Measurements from ENCODE around the gene ADGB.
"Not testable (repeated sequence)": the region's sequence is repeated elsewhere in the genome, so short reads cannot be mapped to it uniquely, and the experiment has no call there.

Gene ADGB

GRCh38 chr6:146827216-146827928 lies 228.6 kb downstream of the ADGB start:
- DNase-seq = no peak

DNA sequence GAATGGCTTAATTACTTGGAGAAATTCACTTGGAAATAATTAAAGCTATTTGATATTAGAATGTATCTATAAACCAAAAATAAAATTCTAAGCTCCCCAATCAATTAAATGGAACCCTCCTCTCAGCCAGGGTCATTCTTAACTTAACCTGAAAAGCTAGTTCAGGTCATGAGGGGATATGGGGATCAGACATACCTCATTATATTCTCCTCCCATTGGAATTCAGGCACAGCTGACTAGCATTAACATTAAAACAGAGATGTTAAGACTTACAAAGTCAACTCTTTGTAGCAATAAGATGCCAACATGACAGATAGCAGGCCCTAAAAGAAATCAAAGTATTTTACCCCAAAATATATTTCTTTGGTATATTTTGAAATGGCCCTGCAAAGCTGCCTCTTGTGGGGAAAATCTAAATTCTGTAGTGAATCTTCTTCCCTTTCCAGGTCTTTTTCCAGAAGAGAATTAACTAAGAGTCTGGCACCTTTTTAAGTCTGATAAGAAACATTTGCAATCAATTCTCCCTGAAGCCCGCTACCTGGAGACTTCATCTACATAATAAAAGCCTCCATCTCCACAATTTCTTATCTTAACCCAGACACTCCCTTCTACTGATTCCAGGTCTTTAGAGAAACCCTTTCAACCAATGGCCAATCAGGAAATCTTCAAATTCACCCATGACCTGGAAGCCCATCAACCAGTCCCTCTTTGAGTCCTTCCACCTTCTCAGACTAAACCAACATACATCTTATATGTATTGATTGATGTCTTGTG lies 231.2 kb downstream of the ADGB start:
- DNase-seq = no peak

GRCh38 chr6:146833157-146833556 lies 234.4 kb downstream of the ADGB start:
- no peak for DNase-seq

DNA sequence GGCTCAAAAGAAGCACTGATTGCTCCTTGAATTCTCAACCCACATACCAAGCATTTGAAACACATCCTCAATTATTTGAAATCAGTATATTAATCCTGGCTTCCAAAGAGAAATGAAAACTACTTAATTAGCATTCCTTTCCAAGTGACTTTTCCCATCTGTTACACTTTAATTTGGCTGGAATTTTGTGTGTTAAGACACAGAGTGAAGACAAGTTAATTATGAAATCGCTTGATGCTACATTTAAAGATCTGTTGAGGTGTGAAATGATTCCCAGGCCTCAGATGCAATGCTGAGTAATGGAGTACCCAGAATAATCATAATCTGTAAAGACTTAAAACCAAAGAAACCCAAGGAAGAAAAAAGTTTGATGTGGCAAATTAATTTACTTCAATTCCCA lies 241.4 kb downstream of the ADGB start:
- no peak for DNase-seq

GRCh38 chr6:146840641-146841040 lies 241.9 kb downstream of the ADGB start:
- no peak for DNase-seq

- no peak for DNase-seq
Observed at GRCh38 chr6:146847426-146847825, 248.7 kb downstream of the ADGB start.

- no peak for DNase-seq
Observed at GRCh38 chr6:146850238-146850896, 251.6 kb downstream of the ADGB start.

DNA sequence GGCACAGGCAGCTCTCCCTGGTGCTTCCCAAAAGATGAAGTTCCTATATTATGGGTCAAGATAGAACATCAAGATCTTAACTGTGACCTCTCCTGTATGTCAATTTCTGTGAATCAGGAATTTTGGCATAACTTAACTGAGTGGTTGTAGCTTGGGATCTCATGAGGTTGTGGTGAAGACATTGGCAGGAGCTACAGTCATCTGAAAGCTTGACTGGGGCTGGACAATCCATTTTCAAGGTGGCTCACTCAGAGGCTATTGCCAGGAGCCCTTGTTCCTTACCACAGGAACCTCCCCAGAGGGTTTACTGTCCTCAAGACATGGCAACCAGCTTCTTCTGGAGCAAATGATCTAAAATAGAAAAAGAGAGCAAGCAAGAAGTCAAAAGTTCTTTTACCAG lies 252.2 kb downstream of the ADGB start:
- DNase-seq = no peak

DNA sequence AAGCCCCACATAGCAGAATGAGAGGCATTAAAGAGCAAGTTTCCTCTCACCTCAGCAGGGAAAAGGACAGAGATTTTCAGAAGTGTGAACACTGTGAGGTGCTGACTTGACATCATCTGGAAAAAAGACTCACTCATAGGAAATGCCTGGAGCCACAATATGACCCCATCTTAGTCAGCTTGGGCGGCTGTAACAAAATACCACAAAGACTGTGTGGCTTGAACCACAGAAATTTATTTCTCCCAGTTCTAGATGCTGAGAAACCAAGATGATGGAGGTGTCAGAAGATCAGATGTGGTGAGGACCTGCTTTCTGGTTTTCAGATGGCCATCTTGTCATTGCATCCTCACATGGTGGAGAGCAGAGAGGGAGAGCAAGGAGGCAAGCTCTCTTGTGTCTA lies 253.1 kb downstream of the ADGB start:
- no peak for DNase-seq

DNA sequence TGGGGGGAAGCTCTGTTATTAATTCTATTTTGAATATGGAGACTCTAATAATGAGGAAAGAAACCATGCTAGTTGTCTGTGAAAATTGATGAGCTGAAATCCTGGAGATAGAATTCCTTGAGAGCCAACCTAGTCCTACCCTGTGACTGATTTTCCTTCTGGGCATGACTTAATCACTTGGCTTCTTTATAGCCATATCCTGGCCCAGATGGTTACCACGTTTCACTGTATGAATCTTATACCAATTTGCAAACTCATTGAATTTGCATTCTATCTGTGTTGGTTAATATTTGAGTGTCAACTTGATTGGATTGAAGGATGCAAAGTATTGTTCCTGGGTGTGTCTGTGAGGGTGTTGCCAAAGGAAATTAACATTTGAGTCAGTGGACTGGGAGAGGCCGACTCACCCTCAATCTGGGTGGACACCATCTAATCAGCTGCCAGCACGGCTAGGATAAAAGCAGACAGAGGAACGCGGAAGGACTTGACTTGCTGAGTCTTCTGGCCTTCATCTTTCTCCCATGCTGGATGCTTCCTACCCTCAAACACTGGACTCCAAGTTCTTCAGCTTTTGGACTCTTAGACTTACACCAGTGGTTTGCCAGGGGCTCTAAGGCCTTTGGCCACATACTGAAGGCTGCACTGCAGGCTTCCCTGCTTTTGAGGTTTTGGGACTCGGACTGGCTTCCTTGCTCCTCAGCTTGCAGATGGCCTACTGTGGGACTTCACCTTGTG lies 255.9 kb downstream of the ADGB start:
- DNase-seq = not testable (repeated sequence)

GRCh38 chr6:146855889-146856288 lies 257.1 kb downstream of the ADGB start:
- no peak for DNase-seq

GRCh38 chr6:146856296-146856695 lies 257.5 kb downstream of the ADGB start:
- DNase-seq = no peak

DNA sequence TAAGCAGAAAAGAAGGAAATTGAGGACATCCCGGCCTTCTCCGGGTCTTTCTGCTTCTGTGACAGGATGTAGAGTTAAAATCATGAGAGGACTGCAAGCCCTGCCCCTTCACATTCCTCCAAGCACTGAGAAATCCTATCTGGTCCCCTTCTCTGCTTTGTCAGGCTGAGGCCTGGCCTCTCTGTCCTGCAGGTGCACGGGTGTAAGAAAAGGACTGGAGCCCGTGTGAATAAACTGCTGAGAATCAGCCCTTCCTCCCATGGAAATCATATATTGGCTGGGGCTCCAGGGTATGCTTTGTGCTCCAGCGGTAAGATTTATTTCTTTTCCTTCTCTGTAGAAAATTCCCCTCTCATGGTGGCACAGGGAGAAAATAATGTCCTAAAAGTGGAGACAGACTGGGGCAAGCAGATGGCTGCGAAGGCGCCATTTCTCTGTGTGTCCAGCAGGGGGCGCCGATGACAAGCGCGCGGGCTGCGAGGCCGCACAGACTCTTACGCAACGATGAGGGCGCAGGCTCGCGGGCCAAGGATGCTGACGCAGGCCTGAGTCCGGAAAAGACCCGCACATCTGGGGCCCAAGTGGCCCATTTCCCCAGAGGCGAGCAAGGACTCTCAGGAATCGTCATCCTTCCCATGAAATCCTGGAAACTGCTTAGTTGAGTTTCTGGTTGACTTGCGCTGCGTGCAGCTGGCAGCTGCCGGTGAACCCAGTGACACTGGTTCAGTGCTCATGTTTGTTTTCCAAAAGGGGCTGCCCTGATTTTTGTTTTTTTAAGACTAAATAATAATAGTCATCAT lies 258.6 kb downstream of the ADGB start:
- peak; percentile 25 for DNase-seq

GRCh38 chr6:146857980-146858347 lies 259.2 kb downstream of the ADGB start:
- no peak for DNase-seq

GRCh38 chr6:146859206-146859605 lies 260.4 kb downstream of the ADGB start:
- no peak for DNase-seq

- no peak for DNase-seq
Observed at GRCh38 chr6:146859795-146860495, 261.2 kb downstream of the ADGB start.

- no peak for DNase-seq
Observed at GRCh38 chr6:146860583-146860982, 261.8 kb downstream of the ADGB start.

DNA sequence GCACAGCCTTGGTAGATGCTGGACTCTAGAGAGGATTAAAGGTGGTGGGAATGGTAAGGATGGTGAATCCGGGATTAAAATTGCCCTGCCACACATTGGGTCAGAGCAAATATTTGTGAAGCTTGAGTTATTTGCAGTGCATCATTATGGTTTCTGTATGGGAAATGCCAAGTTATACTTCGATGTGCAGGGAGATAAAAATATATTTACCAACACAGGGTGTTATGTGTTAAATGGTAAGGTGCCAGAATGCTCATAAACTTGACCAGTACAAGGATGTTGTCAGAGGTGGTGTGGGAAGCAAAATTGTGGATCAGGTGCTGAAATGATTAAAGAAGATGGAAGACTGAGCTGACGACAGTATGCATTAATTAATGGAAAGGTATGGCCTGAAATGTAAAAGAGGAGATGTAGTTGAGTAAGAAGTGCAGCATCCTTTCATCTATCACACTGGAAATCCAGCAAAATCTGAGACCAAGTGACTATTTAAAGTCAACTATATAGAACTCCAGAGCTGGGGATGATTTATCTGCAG lies 262.3 kb downstream of the ADGB start:
- no peak for DNase-seq

DNA sequence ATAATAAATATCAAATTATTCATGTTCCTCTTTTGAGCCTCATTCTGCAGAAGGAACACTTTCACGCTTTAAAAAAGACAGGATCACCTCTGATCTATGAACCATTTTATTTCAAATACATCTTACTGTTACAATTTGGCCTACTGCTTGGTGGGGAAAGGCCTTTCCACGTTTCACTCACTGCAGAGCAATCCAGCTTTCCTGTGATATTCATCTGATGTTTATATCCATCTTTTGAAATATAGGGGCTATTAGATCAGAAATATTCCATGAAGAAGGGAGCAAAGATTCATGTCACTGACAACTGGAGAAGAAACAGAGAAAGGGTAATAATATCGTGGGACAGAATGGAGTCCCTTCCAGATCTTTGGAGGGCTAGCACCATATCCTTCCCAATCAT lies 262.9 kb downstream of the ADGB start:
- no peak for DNase-seq

- no peak for DNase-seq
Observed at GRCh38 chr6:146862508-146862919, 263.7 kb downstream of the ADGB start.

DNA sequence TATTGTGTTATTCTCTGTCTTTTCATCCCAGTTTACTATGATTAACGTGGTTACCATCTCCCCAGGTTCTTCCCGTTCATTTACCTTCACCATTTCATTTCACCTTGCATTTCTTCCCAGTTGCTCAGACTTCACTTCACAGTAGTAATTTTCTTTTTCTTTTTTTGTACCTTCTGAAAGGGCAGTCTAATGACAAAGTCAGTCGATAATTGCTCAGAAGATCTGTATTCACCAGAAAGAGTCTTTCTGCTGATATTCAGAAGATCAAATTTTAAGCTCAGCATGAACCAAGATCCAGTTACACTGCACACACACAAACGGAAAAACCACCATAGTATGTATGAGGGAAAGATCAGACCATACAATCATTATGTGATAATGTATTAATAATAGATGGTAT lies 265.5 kb downstream of the ADGB start:
- no peak for DNase-seq

DNA sequence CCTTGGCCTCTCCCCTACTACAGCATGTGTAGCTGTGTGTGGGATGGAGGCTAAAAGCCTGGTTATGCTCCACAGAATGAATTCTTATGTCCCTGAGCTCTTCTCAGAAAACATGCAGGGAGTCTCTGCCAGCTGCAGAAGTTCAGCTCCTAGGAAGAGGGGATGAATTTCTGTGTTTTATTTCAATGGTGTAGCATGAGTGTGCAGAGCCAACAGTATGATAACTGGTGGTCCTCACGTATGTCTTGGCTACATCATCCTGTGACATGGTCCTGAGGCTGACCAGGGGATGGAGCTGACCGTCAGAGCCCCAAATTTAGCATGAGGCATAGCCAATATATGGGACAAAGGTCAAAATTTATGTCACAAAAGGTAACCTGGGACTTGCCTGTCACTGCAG lies 266.1 kb downstream of the ADGB start:
- no peak for DNase-seq

Data from NCI-H2029 treated with DMSO at 0.1 percent for 48 hours (cell line).